ENCODE results near the gene ZNF132. TPM values are rescaled to one million over a fixed set of nuclear protein-coding genes. Genes with fewer than 3 reads are reported as not detected.

The ZNF132 gene
- total and polyA plus RNA-seq, 9 of the 15 experiments (the other 6 are each of a cell fraction or from before 2014, with no cell fraction given): 0.03 to 0.42 (median 0.10) TPM; not detected in 5

GRCh38 chr19:58385891-58386575, 53.9 kb downstream of the ZNF132 start (continued):
- TF ChIP-seq HDAC8 (tag; IDR thresholded peaks at IDR 0.05) (peak; percentile 53; the same call in 1 of the 2 replicates), L3MBTL2 (IDR thresholded peaks at IDR 0.05) (no peak), SOX6 (IDR thresholded peaks at IDR 0.05) (no peak), CREB3L1 (IDR thresholded peaks at IDR 0.05; ENCODE audit: borderline replicate concordance, low read depth) (peak; percentile 70; the same call in 1 of the 2 replicates), STAG1 (CRISPR knock-in tag; IDR thresholded peaks at IDR 0.05; ENCODE audit: borderline replicate concordance) (peak; percentile 61), ZNF644 (tag; IDR thresholded peaks at IDR 0.05; ENCODE audit: low read depth) (no peak), SNIP1 (IDR thresholded peaks at IDR 0.05; ENCODE audit: low read depth) (no peak), BRCA1 (IDR thresholded peaks at IDR 0.05) (no peak), BRCA1 (CRISPR knock-in tag; IDR thresholded peaks at IDR 0.05) (0 out of 2 replicates have a peak, but pooled peaks have one; percentile 77), CCNT2 (IDR thresholded peaks at IDR 0.05; ENCODE audit: borderline replicate concordance, extremely low read depth, insufficient read length, low read depth, low read length) (no peak), ZC3H4 (CRISPR knock-in tag; IDR thresholded peaks at IDR 0.05; ENCODE audit: borderline replicate concordance) (peak; percentile 94), ZNF586 (CRISPR knock-in tag; conservative IDR thresholded peaks at IDR 0.05) (peak; percentile 21; the same call in 1 of the 2 replicates), ZNF143 (CRISPR knock-in tag; IDR thresholded peaks at IDR 0.05) (no peak), E2F6 (IDR thresholded peaks at IDR 0.05; ENCODE audit: borderline replicate concordance in 1 of 2, extremely low read depth in 1 of 2, insufficient read depth in 1 of 2, insufficient read length in 1 of 2, low read depth in 1 of 2, low read length in 1 of 2, poor library complexity in 1 of 2, severe bottlenecking in 1 of 2) (no peak), CBFA2T3 (IDR thresholded peaks at IDR 0.05) (0 out of 2 replicates have a peak, but pooled peaks have one; percentile 2), HMGN3 (IDR thresholded peaks at IDR 0.05; ENCODE audit: borderline replicate concordance, extremely low read depth, insufficient read length, low read depth, low read length) (no peak), THAP12 (CRISPR knock-in tag; IDR thresholded peaks at IDR 0.05) (no peak), EHMT2 (IDR thresholded peaks at IDR 0.05) (no peak), ZNF778 (CRISPR knock-in tag; IDR thresholded peaks at IDR 0.05) (no peak), MLX (CRISPR knock-in tag; conservative IDR thresholded peaks at IDR 0.05) (0 out of 4 replicates have a peak, but pooled peaks have one; percentile 31 to 58), ZNF124 (CRISPR knock-in tag; IDR thresholded peaks at IDR 0.05) (0 out of 2 replicates have a peak, but pooled peaks have one; percentile 17), NR1H2 (CRISPR knock-in tag; IDR thresholded peaks at IDR 0.05) (peak; percentile 97; the same call in 1 of the 2 replicates), ZNF707 (CRISPR knock-in tag; conservative IDR thresholded peaks at IDR 0.05) (no peak)

All from K562 (cell line).